AG10803 (cell line): ENCODE data around the gene NHLH1.

Experiments used
- DNase-seq: peaks from one replicate; pipeline ENCODE4 v3.0.0; 2010; ENCODE audit warnings: low read depth
- H3K4me3 ChIP-seq: 2 replicates; pipeline ENCODE4 v1.5.1; 2011; ENCODE audit warnings: mild to moderate bottlenecking, low read length, control low read depth
- CTCF ChIP-seq: conservative IDR thresholded peaks from 2 replicates; pipeline ENCODE4 v1.5.1; 2011; ENCODE audit warnings: mild to moderate bottlenecking, low read length, control low read depth, inconsistent platforms

The NHLH1 gene

GRCh38 chr1:160406131-160406968 lies 39.5 kb downstream of the NHLH1 start:
- DNase-seq = no peak
- no peak overlapping the region for H3K4me3 ChIP-seq
- no peak for TF ChIP-seq CTCF

GRCh38 chr1:160407839-160408801 lies 41.2 kb downstream of the NHLH1 start:
- DNase-seq = no peak
- no peak overlapping the region for H3K4me3 ChIP-seq
- no peak for TF ChIP-seq CTCF

- no peak for TF ChIP-seq CTCF
- H3K4me3 ChIP-seq = no peak overlapping the region
- DNase-seq = no peak
Measured at GRCh38 chr1:160408864-160409263, 42.0 kb downstream of the NHLH1 start.

GRCh38 chr1:160409486-160409885 lies 42.6 kb downstream of the NHLH1 start:
- no peak for DNase-seq
- TF ChIP-seq CTCF = no peak
- no peak overlapping the region for H3K4me3 ChIP-seq

GRCh38 chr1:160410406-160411005 lies 43.6 kb downstream of the NHLH1 start:
- no peak for TF ChIP-seq CTCF
- no peak for DNase-seq
- no peak overlapping the region for H3K4me3 ChIP-seq

- no peak overlapping the region for H3K4me3 ChIP-seq
- DNase-seq = no peak
- TF ChIP-seq CTCF = no peak
Measured at GRCh38 chr1:160411271-160412027, 44.6 kb downstream of the NHLH1 start.
